HG03139 (cell line): Measurements from ENCODE around the gene PRRX1.

Experiments
- ATAC-seq: cut with Tn5 transposase; IDR thresholded peaks from one replicate; pipeline ENCODE4 v1.9.1; 2021; ENCODE audit not compliant: unreplicated experiment

Gene PRRX1

DNA sequence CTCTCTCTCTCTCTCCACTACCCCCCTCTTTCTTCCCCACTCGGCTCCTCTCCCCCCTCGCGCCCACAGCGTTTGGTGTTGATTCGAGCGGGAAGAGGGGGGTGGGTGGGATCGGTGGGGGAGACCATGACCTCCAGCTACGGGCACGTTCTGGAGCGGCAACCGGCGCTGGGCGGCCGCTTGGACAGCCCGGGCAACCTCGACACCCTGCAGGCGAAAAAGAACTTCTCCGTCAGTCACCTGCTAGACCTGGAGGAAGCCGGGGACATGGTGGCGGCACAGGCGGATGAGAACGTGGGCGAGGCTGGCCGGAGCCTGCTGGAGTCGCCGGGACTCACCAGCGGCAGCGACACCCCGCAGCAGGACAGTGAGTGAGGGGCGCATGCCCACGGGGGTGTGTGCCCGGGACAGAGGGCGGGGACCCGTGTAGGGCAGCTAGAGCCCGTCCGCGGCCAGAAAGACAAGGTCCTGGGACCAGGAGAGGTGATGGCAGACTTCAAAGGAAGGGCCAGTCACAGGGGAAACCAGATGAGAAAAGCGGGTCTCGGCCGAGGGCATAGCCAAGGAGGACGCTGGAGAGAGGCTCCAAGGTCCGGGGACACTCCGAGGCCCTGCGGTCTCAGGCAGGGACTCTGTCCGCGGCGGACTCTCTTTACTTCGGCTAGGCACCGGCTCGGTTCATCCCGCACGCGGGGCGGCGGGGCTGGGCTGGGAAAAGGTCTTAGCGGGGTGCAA is at the start of gene PRRX1:
Gene PRRX1 (plus strand): TSS at position 39 of the 735 bp plus-strand sequence. CDS start 88 bp downstream, at position 127.
- no peak for ATAC-seq

DNA sequence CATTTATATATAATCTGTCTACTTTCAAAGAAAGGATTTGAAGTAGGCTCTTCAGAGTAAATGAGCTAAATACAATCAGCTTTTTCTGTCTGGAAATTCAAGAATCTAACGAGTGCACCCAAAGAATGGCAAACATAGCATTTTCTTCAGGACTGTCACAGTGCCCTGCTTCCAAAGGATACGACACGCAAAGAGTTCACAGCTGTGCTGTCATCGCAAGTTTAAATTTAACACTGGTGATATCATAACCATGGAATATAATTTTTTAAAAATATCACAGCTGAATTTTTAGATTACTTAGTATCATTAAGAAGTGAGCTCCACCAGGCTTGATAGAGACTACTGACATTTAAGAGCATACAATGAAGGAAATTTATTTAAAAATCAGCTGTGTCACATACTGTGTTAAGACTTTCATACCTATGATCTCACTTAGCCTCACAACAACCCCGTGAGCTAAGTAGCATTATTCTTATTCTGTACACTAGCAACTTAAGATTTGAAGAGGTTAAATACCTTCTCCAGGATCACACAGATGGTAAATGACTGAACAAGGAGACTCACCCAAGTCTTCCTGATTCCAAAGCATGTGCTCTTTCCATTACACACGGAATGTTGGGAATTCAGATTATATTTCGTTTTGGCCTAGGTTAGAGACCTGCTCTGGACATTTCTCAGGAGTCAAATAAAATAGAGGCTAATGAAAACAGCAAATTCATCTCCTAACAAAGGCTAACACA is 46.2 kb upstream of the PRRX1 start:
- no peak for ATAC-seq

DNA sequence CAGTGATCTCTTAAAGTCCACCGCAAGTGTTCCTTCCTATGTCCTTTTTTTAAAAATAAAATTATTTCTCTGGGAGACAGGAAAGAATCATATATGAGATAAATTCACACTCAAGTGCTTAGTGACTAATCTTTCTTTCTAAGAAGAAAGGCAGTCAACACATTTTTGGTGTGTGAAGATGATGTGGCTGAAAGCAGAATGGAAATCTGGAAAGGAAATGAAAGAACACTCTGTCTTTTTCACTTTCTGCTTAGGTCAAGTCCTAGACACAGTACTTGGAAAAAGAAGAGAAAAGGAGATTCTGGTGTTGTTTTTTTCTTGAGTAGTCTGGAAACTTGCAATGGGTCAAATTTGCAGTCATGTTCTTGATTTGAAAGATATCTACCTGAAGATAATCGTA is 45.5 kb upstream of the PRRX1 start:
- no peak for ATAC-seq

GRCh38 chr1:170619241-170620028 is 44.5 kb upstream of the PRRX1 start:
- ATAC-seq = no peak

GRCh38 chr1:170620164-170620563 is 43.8 kb upstream of the PRRX1 start:
- ATAC-seq = no peak

- no peak for ATAC-seq
These were observed 40.8 kb upstream of the PRRX1 start for GRCh38 chr1:170623171-170623570.

- no peak for ATAC-seq
These were observed 39.8 kb upstream of the PRRX1 start for GRCh38 chr1:170624146-170624545.

GRCh38 chr1:170630977-170631376 is 33.0 kb upstream of the PRRX1 start:
- ATAC-seq = no peak

DNA sequence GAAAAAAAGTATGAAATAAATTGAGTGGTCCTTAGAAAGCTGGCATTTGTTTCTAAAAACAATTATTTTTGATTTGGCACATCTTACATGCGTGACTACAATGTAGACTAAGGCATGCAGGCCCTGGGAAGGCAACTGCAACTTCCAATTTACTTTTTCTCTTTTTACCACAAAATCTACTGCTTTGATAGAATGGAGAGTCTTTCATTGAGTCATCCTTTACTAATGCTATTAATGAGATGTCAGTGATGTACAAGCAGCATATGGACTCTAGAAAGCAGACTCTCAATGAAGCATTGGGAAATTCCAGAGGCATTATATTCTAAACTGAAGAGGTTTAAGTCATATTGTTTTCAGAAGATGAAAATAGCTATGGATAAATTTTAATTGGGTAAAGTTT is 29.6 kb upstream of the PRRX1 start:
- ATAC-seq = no peak

DNA sequence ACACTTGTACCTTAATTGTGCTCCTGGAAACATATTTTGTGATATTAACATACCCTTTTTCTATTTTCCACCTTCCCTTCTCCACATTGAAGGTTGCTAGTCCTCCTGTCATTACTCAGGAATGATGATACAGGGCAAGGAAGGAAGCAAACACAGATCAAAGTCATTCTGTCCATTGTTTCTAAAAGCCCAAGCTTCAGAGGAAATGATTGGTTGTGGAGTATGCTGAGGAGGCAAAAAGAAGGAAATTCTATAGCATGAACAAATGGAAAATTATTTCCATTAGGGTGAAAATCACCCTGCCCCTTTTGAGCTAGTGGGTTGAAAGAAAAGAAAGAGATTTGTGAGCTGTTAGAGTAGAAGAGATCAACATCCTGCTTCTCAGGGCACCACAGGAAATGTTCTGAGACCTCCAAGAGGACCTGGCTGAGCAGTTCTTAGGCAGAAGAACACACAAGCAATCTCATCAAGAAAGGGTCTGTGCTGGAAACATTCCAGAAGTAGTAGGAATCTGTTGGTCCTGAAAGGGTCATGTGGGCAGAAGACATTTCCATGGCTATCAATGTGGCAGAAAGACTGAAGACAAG is 29.0 kb upstream of the PRRX1 start:
- no peak for ATAC-seq

- no peak for ATAC-seq
These were observed 23.4 kb upstream of the PRRX1 start for GRCh38 chr1:170640581-170640980.

GRCh38 chr1:170657275-170657853 is 6.6 kb upstream of the PRRX1 start:
- ATAC-seq = no peak

GRCh38 chr1:170659399-170660035 is 4.4 kb upstream of the PRRX1 start:
- no peak for ATAC-seq

DNA sequence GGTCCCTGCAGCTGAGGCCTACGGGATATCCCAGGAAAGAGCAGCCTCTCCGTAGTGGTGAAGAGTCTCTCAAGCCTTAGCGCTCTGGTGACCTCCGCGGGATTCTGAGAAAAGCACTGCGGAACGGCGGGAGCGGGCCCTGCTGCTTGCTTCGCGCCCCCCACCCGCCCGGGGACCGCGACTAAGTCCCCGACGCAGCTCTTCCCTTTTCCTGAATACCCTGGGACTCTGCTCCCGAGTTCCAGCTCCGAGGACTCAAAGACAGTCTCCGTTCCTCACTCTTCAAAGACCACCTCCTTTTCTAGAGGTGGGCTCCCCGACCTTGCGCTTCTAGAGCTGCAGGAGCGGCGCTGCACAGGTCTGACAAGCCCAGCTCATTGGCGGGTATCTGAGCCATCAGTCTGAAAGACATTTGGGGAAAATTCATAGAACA is 3.6 kb upstream of the PRRX1 start:
- no peak for ATAC-seq

DNA sequence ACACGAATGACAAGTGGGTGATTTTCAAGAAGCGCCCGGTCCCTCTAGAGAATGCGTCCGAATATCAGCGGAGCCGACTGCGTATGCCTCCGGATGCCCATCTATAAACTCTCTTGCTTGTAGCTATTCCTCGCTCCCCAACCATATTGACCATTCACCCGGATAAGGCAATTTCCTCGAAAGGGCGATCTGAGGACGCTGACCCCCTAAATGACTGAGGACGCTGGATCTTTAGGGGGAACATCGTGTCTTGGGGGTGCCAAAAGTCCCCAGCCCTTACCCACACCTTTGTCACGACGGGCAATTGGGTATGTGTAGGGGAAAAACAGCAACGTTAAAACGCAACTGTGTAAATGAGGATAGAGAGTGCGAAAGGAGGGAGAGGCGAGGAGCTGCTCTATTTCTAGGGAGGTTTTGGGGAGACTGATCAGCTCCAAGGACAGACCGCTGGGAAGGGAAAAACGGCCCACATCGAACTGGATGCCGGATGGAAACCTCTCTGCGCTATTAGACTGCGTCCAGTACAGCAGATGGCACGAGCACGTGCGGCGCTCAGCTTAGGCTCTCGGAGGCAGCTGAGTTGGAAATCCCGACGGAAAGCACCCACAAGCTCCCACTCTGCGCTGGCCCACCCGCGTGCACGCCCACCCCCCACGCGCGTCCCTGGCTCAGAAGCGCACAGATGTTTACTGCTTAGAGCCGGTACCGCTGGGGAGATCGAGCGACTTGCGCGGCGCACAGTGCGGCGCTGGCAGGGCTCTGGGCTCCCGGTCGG is 2.9 kb upstream of the PRRX1 start:
- ATAC-seq = no peak

DNA sequence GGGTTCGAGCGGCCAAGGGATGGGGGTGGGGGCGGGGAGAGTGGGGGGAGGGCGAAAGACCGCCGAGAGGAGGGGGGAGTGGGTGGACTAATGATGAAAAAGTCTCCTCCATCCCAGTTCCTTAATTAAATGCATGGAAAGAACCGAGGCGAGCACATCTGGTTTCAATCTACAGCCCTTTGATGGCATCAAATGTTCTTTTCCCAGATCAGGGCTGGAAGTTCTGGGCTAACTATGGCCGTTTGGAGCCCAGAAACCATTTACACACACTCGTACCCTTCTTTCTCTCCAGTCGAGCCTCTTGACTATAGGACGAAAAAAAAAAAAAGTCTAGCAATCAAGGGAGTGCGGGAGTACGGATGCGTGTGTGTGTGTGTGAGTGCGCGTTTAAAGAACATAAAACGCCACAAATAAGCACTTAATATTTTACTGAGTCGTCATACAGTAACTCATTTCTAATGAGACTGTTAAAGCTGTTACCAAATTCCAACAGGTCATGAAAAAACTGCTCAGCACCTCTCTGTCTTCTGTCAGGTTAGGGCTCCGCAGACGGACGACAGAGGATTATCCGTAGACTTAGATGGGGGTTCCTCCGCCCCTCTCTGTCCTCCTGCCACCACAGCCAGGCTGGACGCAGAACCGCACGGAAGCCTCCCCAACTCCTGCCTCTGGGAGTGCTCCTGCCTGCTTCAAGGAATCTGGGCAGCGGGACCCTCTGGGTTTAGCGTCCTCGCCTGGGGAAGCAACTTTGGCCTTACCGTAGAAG is 2.1 kb upstream of the PRRX1 start:
- no peak for ATAC-seq

DNA sequence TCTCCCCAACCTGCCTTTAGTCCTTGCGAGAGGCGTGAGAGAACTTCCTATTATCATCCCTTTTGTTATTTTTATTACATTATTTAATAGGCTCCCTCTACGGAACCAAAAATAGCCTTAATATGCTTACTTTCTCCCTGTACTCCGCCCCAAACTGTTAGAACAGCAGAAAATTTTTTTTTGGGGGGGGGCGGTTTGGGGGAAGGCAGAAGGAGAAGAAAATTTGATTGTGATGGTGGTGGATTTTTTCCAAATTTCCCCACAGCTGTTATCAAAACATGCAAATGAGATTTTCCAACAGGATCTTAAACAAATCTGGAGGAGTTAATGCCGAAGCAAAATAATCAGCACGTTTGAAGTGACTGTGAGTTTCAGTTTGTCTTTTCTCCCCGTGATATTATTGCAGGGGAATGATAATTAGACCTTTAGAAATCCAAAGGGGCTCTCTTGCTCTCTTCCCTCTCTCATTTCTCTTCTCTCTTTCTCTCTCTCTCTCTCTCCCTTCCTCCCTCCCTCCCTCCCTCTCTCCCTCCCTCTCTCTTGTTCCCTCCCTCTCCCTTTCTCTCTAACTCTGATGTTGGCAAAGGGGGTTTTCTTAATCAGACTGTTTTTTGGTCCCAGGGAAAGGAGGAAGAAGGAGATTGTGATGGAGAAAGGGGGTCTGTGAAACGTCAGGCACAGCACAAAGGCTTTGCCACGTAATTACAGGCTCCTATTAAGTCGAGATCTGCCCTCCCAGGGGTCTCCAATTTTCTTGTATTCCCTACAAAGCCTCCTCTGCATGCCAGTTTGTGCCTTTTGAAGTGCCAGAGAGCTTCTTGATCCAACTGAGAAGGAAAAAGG is 1.1 kb upstream of the PRRX1 start:
- ATAC-seq = no peak
